B cell (primary cell): ENCODE results near the gene CYGB.

ENCODE experiments used
- CTCF ChIP-seq: fragments of 200-600 bp; IDR thresholded peaks from one replicate; pipeline ENCODE4 v1.8.0; 2022; ENCODE audit warnings: antibody characterized with exemption, mild to moderate bottlenecking
- EZH2 ChIP-seq: IDR thresholded peaks from 2 replicates; pipeline ENCODE4 v1.6.1; 2012; ENCODE audit warnings: borderline replicate concordance, low read depth, mild to moderate bottlenecking, moderate library complexity, low read length; ENCODE audit not compliant: insufficient read depth, poor library complexity, severe bottlenecking

DNA sequence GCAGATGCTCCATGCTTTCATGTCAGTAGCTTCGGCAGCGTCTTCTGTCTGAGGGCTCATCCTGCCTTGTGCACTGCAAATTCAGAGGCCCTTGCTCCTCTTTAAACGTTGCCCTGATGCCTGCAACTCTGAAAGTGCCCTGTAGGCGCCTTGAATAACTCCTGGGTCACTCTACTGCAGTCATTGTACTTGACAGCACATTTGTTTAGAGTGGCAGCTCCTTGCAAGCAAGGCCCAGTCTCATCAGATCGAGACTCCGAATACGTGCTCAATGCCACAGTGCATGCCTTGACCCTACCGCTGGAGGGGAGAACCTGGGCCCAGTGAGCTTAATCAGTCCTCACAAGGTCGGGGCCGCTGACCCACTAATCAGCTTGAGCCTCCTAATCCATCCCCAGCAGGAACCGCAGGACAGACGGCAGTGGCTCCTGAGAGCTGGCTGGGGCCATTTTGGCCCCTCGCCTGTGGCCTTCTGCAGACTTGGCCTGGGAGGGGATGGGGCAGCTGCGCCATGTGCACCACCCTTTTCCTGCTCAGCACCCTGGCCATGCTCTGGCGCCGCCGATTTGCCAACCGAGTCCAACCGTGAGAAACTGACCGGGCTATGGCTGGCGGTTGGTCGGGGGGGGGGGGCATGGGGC, 2.2 kb upstream of the CYGB start, which contains the start of gene PRCD:
- TF ChIP-seq CTCF: no peak
- no peak for TF ChIP-seq EZH2
